DMS 273 treated with DMSO at 0.1 percent for 48 hours (cell line): ENCODE data around the gene RPH3AL.
"Not testable (repeated sequence)": the region's sequence is repeated elsewhere in the genome, so short reads cannot be mapped to it uniquely, and the experiment has no call there.

Experiments
- DNase-seq: peaks from one replicate; lab custom pipeline; 2025; lab: John Stamatoyannopoulos, UW

Gene RPH3AL

GRCh38 chr17:260944-261343 lies 91.7 kb downstream of the RPH3AL start:
- no peak for DNase-seq

- DNase-seq = no peak
Measured at GRCh38 chr17:260031-260791, 92.4 kb downstream of the RPH3AL start.

- no peak for DNase-seq
Measured at GRCh38 chr17:259341-259976, 93.1 kb downstream of the RPH3AL start.

- DNase-seq = no peak
Measured at GRCh38 chr17:258906-259305, 93.7 kb downstream of the RPH3AL start.

GRCh38 chr17:258045-258734 lies 94.4 kb downstream of the RPH3AL start:
- no peak for DNase-seq

- DNase-seq = no peak
Measured at GRCh38 chr17:253091-253846, 99.3 kb downstream of the RPH3AL start.

- no peak for DNase-seq
Measured at GRCh38 chr17:252456-252855, 100.2 kb downstream of the RPH3AL start.

- DNase-seq = no peak
Measured at GRCh38 chr17:251531-251930, 101.1 kb downstream of the RPH3AL start.

- DNase-seq = no peak
Measured at GRCh38 chr17:250487-251300, 101.9 kb downstream of the RPH3AL start.

GRCh38 chr17:249236-249993 lies 103.2 kb downstream of the RPH3AL start:
- DNase-seq = no peak

- DNase-seq = no peak
Measured at GRCh38 chr17:248337-249235, 104.0 kb downstream of the RPH3AL start.

- no peak for DNase-seq
Measured at GRCh38 chr17:247767-248166, 104.8 kb downstream of the RPH3AL start.

- no peak for DNase-seq
Measured at GRCh38 chr17:246851-247421, 105.7 kb downstream of the RPH3AL start.

GRCh38 chr17:246226-246625 lies 106.4 kb downstream of the RPH3AL start:
- DNase-seq = no peak

- no peak for DNase-seq
Measured at GRCh38 chr17:245611-246010, 107.0 kb downstream of the RPH3AL start.

- DNase-seq = no peak
Measured at GRCh38 chr17:245020-245419, 107.6 kb downstream of the RPH3AL start.

- DNase-seq = not testable (repeated sequence)
Measured at GRCh38 chr17:243924-244323, 108.7 kb downstream of the RPH3AL start.

- no peak for DNase-seq
Measured at GRCh38 chr17:238964-239259, 113.7 kb downstream of the RPH3AL start.
